ENCODE measurements around the gene CPA5. TPM values are rescaled to one million over a fixed set of nuclear protein-coding genes. Genes with fewer than 3 reads are reported as not detected.

Gene CPA5
- total RNA-seq, 4 donors from 2014 or later, result not detected

DNA sequence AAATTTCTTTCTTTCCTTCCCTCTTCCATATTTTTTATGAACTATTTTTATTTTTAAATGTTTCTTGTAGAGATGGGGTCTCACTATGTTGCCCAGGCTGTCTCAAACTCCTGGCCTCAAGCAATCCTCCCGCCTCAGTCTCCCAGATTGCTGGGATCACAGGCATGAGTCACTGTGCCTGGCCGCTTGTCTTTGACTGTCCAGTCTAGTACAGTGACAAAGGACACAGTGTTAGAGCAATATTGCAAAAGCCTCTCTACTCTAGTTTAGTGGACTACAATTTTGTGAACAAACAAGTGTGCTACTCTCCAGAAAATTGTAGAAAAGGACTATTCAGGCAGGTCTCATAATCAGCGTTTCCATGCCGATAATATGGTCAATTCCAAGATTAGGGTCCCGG, 40.6 kb upstream of the CPA5 start:
- H3K4me1 ChIP-seq, result no peaks in the 10 kb centered on the region
- intact Hi-C loops (cut with DNase I; ENCODE audit: low total_unique reads), result no loop called here
- no peaks in the 10 kb centered on the region for H3K27me3 ChIP-seq
- no peaks in the 10 kb centered on the region for H3K36me3 ChIP-seq
- H3K27ac ChIP-seq, result no peak overlapping the region
- TF ChIP-seq, protein P1, sequence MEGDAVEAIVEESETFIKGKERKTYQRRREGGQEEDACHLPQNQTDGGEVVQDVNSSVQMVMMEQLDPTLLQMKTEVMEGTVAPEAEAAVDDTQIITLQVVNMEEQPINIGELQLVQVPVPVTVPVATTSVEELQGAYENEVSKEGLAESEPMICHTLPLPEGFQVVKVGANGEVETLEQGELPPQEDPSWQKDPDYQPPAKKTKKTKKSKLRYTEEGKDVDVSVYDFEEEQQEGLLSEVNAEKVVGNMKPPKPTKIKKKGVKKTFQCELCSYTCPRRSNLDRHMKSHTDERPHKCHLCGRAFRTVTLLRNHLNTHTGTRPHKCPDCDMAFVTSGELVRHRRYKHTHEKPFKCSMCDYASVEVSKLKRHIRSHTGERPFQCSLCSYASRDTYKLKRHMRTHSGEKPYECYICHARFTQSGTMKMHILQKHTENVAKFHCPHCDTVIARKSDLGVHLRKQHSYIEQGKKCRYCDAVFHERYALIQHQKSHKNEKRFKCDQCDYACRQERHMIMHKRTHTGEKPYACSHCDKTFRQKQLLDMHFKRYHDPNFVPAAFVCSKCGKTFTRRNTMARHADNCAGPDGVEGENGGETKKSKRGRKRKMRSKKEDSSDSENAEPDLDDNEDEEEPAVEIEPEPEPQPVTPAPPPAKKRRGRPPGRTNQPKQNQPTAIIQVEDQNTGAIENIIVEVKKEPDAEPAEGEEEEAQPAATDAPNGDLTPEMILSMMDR (IDR thresholded peaks at IDR 0.05), result no peak
- TF ChIP-seq POLR2A (IDR thresholded peaks at IDR 0.05), result no peak
- DNase-seq, result no peak
- no peaks in the 10 kb centered on the region for H3K9me3 ChIP-seq
- H3K4me3 ChIP-seq, result no peak overlapping the region

DNA sequence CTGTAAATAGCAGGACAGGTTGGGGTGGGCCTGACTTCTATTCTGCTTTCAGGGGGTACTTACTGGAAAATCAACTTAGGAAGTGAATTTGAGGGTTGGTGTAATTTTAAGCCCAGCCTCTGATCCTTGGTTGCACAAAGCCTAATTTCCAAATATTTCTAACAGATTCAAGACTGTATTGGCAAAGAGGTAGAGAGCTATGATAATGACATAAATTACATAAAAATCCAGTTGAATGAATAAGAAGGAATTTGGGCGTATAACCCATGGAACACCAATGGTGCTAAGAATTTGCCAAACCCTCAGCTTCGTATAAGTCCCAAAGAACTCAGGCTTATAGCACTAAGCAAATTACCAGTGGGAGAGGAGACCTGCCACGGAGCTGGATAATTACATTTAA, 39.7 kb upstream of the CPA5 start:
- intact Hi-C loops (cut with DNase I; ENCODE audit: low total_unique reads), result no loop called here
- Histone ChIP-seq H3K4me1 (no peaks in the 10 kb centered on the region), H3K27ac (no peak overlapping the region), H3K4me3 (no peak overlapping the region), H3K36me3 (no peaks in the 10 kb centered on the region), H3K9me3 (no peaks in the 10 kb centered on the region), H3K27me3 (no peaks in the 10 kb centered on the region)
- no peak for DNase-seq
- no peak for TF ChIP-seq POLR2A (IDR thresholded peaks at IDR 0.05)
- TF ChIP-seq, protein P1 (IDR thresholded peaks at IDR 0.05), result no peak

DNA sequence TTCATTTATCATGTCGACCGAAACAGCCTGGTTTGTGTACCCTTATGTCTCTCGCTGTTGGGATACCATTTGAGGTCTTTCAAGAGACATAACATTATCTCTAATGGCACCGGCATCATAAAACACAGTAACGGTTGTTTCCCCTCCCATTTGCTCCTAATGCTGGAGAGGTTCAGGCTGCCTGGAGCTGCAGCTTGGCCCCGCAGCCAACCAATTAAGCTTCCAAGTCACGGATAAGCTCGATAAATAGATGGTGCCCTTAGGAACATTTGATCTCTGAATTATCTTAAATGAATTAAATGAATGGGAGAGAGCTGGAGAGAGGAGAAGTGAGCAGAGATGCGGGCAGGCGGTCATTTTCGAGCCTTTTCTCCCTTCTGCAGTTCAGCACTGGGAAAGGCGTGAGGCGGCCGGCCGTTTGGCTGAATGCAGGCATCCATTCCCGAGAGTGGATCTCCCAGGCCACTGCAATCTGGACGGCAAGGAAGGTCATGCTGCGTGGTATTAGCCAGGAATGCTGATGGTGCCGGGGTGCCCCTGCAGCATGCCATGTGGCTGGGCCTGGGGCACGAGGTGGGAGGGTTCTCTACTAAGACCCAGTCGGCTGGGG, 39.1 kb upstream of the CPA5 start:
- H3K9me3 ChIP-seq, result no peaks in the 10 kb centered on the region
- no peak overlapping the region for H3K4me3 ChIP-seq
- no peaks in the 10 kb centered on the region for H3K4me1 ChIP-seq
- H3K36me3 ChIP-seq, result no peaks in the 10 kb centered on the region
- H3K27me3 ChIP-seq, result no peaks in the 10 kb centered on the region
- DNase-seq, result no peak
- intact Hi-C loops (cut with DNase I; ENCODE audit: low total_unique reads), result no loop called here
- H3K27ac ChIP-seq, result no peak overlapping the region
- TF ChIP-seq, protein P1 (IDR thresholded peaks at IDR 0.05), result no peak
- no peak for TF ChIP-seq POLR2A (IDR thresholded peaks at IDR 0.05)

DNA sequence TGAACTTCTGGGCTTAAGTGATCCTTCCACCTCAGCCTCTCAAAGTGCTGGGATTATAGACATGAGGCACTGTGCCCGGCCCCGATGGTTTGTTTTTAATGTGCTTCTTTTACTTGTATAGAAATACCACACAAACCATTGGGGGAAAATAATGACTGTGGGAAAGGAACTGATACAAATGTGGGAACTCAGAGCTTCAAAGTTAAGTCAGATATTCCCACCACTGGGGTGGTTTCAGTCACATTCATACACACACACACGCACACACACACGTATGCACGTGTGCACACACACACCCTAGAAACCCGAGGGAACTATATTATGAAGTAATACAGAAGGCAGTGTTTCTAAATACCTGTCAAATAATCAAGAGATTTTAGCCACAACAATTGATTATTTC, 34.6 kb upstream of the CPA5 start:
- intact Hi-C loops (cut with DNase I; ENCODE audit: low total_unique reads), result no loop called here
- Histone ChIP-seq H3K27ac (no peak overlapping the region), H3K27me3 (no peaks in the 10 kb centered on the region), H3K36me3 (no peaks in the 10 kb centered on the region), H3K9me3 (no peaks in the 10 kb centered on the region), H3K4me3 (no peak overlapping the region), H3K4me1 (no peaks in the 10 kb centered on the region)
- TF ChIP-seq, protein P1 (IDR thresholded peaks at IDR 0.05), result no peak
- TF ChIP-seq POLR2A (IDR thresholded peaks at IDR 0.05), result no peak
- no peak for DNase-seq

DNA sequence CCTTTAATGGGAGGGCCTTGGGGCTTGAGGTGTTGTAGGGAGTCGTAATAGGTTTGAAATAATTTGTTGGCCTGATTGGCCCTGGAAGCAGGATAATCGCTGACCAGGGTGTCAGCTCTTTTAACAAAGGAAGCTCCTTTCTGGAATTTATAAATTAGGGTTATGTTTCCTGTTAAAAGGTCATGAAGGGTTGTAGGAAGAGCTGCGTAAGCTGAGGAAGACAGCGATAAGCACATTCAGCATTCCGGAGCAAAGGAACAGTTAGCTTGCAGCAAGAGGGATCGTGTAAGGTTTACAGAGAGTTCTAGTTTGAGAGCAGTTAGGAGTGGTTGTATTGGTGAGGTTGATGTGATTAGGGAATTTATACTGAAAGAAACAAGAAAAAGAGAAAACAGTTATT, 30.3 kb upstream of the CPA5 start:
- no peak overlapping the region for H3K27ac ChIP-seq
- H3K4me1 ChIP-seq, result no peaks in the 10 kb centered on the region
- no peaks in the 10 kb centered on the region for H3K9me3 ChIP-seq
- DNase-seq, result no peak
- no peak overlapping the region for H3K4me3 ChIP-seq
- no peaks in the 10 kb centered on the region for H3K36me3 ChIP-seq
- no peak for TF ChIP-seq POLR2A (IDR thresholded peaks at IDR 0.05)
- TF ChIP-seq, protein P1 (IDR thresholded peaks at IDR 0.05), result no peak
- intact Hi-C loops (cut with DNase I; ENCODE audit: low total_unique reads), result no loop called here
- H3K27me3 ChIP-seq, result no peaks in the 10 kb centered on the region

Measured in uterus (tissue), 4 donors.